Osteocyte (in vitro differentiated cells): ENCODE measurements around the gene EFEMP1. TPM values are rescaled to one million over a fixed set of nuclear protein-coding genes. Genes with fewer than 3 reads are reported as not detected.

ENCODE experiments used
- DNase-seq: peaks from one replicate; pipeline ENCODE4 v3.0.0; 2021; ENCODE audit warnings: mixed read lengths; ENCODE audit not compliant: unreplicated experiment; ENCODE audit errors: extremely low spot score
- H3K27ac Mint-ChIP-seq: one replicate; pipeline ENCODE4 v1.8.0; 2021; ENCODE audit warnings: mild to moderate bottlenecking, mixed read lengths; ENCODE audit not compliant: unreplicated experiment
- H3K27me3 Mint-ChIP-seq: one replicate; pipeline ENCODE4 v1.8.0; 2021; ENCODE audit warnings: mixed read lengths; ENCODE audit not compliant: unreplicated experiment
- H3K36me3 Mint-ChIP-seq: one replicate; pipeline ENCODE4 v1.8.0; 2021; ENCODE audit warnings: mixed read lengths; ENCODE audit not compliant: unreplicated experiment
- H3K4me1 Mint-ChIP-seq: one replicate; pipeline ENCODE4 v1.8.0; 2021; ENCODE audit warnings: mixed read lengths; ENCODE audit not compliant: unreplicated experiment
- H3K4me3 Mint-ChIP-seq: one replicate; pipeline ENCODE4 v1.8.0; 2021; ENCODE audit warnings: mild to moderate bottlenecking, moderate library complexity, mixed read lengths; ENCODE audit not compliant: unreplicated experiment
- H3K9me3 Mint-ChIP-seq: one replicate; pipeline ENCODE4 v1.8.0; 2021; ENCODE audit warnings: mixed read lengths; ENCODE audit not compliant: unreplicated experiment
- CTCF ChIP-seq: fragments of 200-600 bp; sonication (generic); IDR thresholded peaks from 2 replicates; pipeline ENCODE4 v1.5.0; 2021; ENCODE audit warnings: antibody characterized with exemption, mild to moderate bottlenecking, moderate library complexity
- total RNA-seq: library from RNA; stranded (reverse); gene quantifications from 2 replicates; pipeline ENCODE4 v1.2.1, GENCODE V29; 2021

Gene EFEMP1
- total RNA-seq, 1 donor from 2014 or later: 7.4 TPM

- no peak for DNase-seq
- H3K9me3 Mint-ChIP-seq: no peaks in the 10 kb centered on the region
- H3K27me3 Mint-ChIP-seq: no peaks in the 10 kb centered on the region
- no peak overlapping the region for H3K4me3 Mint-ChIP-seq
- H3K4me1 Mint-ChIP-seq: peaks cover 36% of the 10 kb centered on the region
- no peak for TF ChIP-seq CTCF
- no peak overlapping the region for H3K27ac Mint-ChIP-seq
- H3K36me3 Mint-ChIP-seq: no peaks in the 10 kb centered on the region
These were observed 40.2 kb downstream of the EFEMP1 start for GRCh38 chr2:55883357-55883756.

DNA sequence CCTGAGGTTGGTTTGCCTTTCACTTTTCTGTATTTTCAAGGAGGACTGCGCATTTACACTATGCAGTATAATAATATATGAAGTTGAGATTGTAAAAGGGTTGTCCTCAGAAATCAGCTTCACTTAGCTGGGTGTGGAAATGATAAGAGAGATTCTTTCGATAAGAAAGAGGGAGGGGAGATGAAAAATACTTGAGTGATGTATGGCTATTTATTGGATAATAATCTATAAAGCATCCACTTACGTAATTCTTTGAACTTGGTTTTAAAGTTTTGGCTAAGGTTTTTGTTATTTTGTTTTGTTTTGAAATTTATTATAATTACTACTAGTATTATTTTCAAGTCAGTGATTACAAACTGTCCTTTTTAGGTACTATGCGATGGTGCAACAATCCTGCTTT lies 40.6 kb downstream of the EFEMP1 start:
- H3K4me1 Mint-ChIP-seq: peaks cover 36% of the 10 kb centered on the region

GRCh38 chr2:55880416-55881143 lies 43.0 kb downstream of the EFEMP1 start:
- Mint-ChIP-seq H3K27me3 (no peaks in the 10 kb centered on the region), H3K27ac (no peak overlapping the region), H3K36me3 (no peaks in the 10 kb centered on the region), H3K4me1 (peaks cover 35% of the 10 kb centered on the region), H3K9me3 (no peaks in the 10 kb centered on the region), H3K4me3 (no peak overlapping the region)
- no peak for DNase-seq
- TF ChIP-seq CTCF: no peak

More for the DNA sequence above, 40.6 kb downstream of the EFEMP1 start:
- Mint-ChIP-seq H3K4me3 (no peak overlapping the region), H3K27ac (no peak overlapping the region), H3K27me3 (no peaks in the 10 kb centered on the region), H3K36me3 (no peaks in the 10 kb centered on the region), H3K9me3 (no peaks in the 10 kb centered on the region)
- no peak for DNase-seq
- no peak for TF ChIP-seq CTCF

GRCh38 chr2:55879976-55880375 lies 43.6 kb downstream of the EFEMP1 start:
- no peak for TF ChIP-seq CTCF
- no peaks in the 10 kb centered on the region for H3K27me3 Mint-ChIP-seq
- H3K4me3 Mint-ChIP-seq: no peak overlapping the region
- no peak for DNase-seq
- no peaks in the 10 kb centered on the region for H3K9me3 Mint-ChIP-seq
- H3K27ac Mint-ChIP-seq: no peak overlapping the region
- H3K36me3 Mint-ChIP-seq: no peaks in the 10 kb centered on the region
- H3K4me1 Mint-ChIP-seq: peaks cover 32% of the 10 kb centered on the region

- Mint-ChIP-seq H3K27ac (peak overlapping the region; percentile 71), H3K36me3 (no peaks in the 10 kb centered on the region), H3K4me3 (no peak overlapping the region), H3K9me3 (no peaks in the 10 kb centered on the region), H3K27me3 (peaks cover 3% of the 10 kb centered on the region), H3K4me1 (peaks cover 22% of the 10 kb centered on the region)
- TF ChIP-seq CTCF: no peak
- no peak for DNase-seq
These were observed 46.5 kb downstream of the EFEMP1 start for GRCh38 chr2:55877087-55877436.
